Measurements from ENCODE around the gene ZNF516. TPM values are rescaled to one million over a fixed set of nuclear protein-coding genes. Genes with fewer than 3 reads are reported as not detected.

Gene ZNF516
- total RNA-seq, 4 donors from 2014 or later: 11.2 to 27.7 (median 16.6) TPM

DNA sequence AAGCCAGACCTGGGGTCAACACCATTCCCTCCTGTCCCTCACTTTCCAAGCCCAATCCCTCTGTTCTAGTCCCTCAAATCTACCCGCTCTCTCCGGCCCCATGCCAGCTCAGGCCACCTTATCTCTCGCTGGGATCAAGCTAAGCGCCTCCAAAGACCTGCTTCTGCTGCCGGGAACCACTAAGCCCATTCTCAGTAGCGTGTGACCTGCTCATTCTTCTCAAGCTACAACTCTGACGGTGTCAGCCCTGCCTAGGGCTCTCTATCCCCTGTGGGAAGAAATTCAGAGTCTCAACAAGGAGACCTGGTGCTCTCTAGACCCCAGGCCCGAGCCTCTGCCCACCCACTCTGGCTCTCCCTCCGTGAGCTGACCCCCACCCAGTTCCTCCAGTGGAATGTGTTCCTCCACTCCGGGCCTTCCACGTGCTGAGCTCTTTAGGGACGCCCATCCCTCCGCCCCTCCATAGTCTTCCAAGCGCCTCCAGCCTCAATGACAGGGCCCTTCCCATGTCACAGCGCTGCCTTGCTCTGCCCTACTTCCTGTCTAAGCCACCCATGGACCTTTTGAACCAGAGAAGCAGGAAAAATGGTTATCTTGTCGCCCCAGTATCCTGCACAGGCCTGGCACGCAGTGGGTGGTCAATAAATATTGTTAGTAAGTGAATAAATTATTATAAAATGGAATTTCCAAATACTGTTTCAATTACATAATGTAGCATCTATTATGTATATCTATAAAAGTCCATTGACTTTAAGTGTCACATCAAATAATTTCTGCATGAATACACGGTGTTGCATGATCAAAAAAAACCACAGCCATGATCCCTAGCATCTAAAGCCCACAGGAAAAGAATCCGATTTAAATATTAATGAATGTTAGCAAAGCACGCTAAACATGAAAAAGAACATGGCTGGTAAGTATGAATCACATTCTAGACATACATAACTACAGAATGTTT lies 127.6 kb downstream of the ZNF516 start:
- no peak for TF ChIP-seq CTCF (IDR thresholded peaks at IDR 0.05)
- DNase-seq (ENCODE audit: low spot score): no peak
- ATAC-seq (ENCODE audit: low FRiP score): no peak

- no peak for DNase-seq (ENCODE audit: low spot score)
- no peak for ATAC-seq (ENCODE audit: low FRiP score)
Observed at GRCh38 chr18:76365561-76365960, 129.5 kb downstream of the ZNF516 start.

GRCh38 chr18:76364282-76365259 lies 130.5 kb downstream of the ZNF516 start:
- ATAC-seq (ENCODE audit: low FRiP score): no peak
- TF ChIP-seq CTCF (IDR thresholded peaks at IDR 0.05): no peak
- DNase-seq (ENCODE audit: low spot score): no peak

More at GRCh38 chr18:76365561-76365960, 129.5 kb downstream of the ZNF516 start:
- TF ChIP-seq CTCF (IDR thresholded peaks at IDR 0.05): no peak

GRCh38 chr18:76363436-76364120 lies 131.5 kb downstream of the ZNF516 start:
- no peak for TF ChIP-seq CTCF (IDR thresholded peaks at IDR 0.05)
- DNase-seq (ENCODE audit: low spot score): no peak
- no peak for ATAC-seq (ENCODE audit: low FRiP score)

- no peak for ATAC-seq (ENCODE audit: low FRiP score)
- no peak for DNase-seq (ENCODE audit: low spot score)
Observed at GRCh38 chr18:76362676-76363075, 132.4 kb downstream of the ZNF516 start.

More at GRCh38 chr18:76362676-76363075, 132.4 kb downstream of the ZNF516 start:
- no peak for TF ChIP-seq CTCF (IDR thresholded peaks at IDR 0.05)
